GM18502 (cell line): ENCODE data around the gene POLRMT.
A peak's percentile ranks its signal among the peaks of the same experiment; 100 is the strongest.

ENCODE experiments used
- ATAC-seq: cut with Tn5 transposase; IDR thresholded peaks from one replicate; pipeline ENCODE4 v1.9.1; 2021; ENCODE audit warnings: mild to moderate bottlenecking; ENCODE audit not compliant: unreplicated experiment, poor library complexity

POLRMT gene

GRCh38 chr19:663682-664117 lies 30.4 kb upstream of the POLRMT start:
- no peak for ATAC-seq

- ATAC-seq: peak; percentile 58
These were observed 29.8 kb upstream of the POLRMT start, which contains the start of gene RNF126 for GRCh38 chr19:662962-663681. TSS of gene RNF126 (minus strand) at chr19:663214. CDS start at chr19:663121, 93 bp downstream.

GRCh38 chr19:662207-662961 lies 29.0 kb upstream of the POLRMT start:
- peak; percentile 28 for ATAC-seq

GRCh38 chr19:661427-662196 lies 28.3 kb upstream of the POLRMT start:
- ATAC-seq: no peak

GRCh38 chr19:660793-661426 lies 27.6 kb upstream of the POLRMT start:
- ATAC-seq: no peak

GRCh38 chr19:658916-659839 lies 25.8 kb upstream of the POLRMT start:
- no peak for ATAC-seq

GRCh38 chr19:658059-658839 lies 24.9 kb upstream of the POLRMT start:
- no peak for ATAC-seq

GRCh38 chr19:657611-658010 lies 24.3 kb upstream of the POLRMT start:
- no peak for ATAC-seq

- no peak for ATAC-seq
These were observed 23.6 kb upstream of the POLRMT start for GRCh38 chr19:656751-657559.

- no peak for ATAC-seq
These were observed 22.4 kb upstream of the POLRMT start for GRCh38 chr19:655691-656090.

- no peak for ATAC-seq
These were observed 20.1 kb upstream of the POLRMT start for GRCh38 chr19:653425-653824.

GRCh38 chr19:652467-653389 lies 19.4 kb upstream of the POLRMT start:
- no peak for ATAC-seq

- no peak for ATAC-seq
These were observed 18.7 kb upstream of the POLRMT start for GRCh38 chr19:651991-652390.

- ATAC-seq: no peak
These were observed 17.9 kb upstream of the POLRMT start for GRCh38 chr19:651114-651818.

- ATAC-seq: no peak
These were observed 16.8 kb upstream of the POLRMT start for GRCh38 chr19:650121-650520.
